H1 (cell line): Measurements from ENCODE around the gene FHIP2A. TPM values are rescaled to one million over a fixed set of nuclear protein-coding genes. Genes with fewer than 3 reads are reported as not detected.
A peak's percentile ranks its signal among the peaks of the same experiment; 100 is the strongest.

Experiments
- ATF3 ChIP-seq: IDR thresholded peaks from 2 replicates; pipeline ENCODE4 v1.6.1; 2011; ENCODE audit warnings: low read depth, mild to moderate bottlenecking, low read length; ENCODE audit not compliant: insufficient read depth
- CHD1 ChIP-seq: IDR thresholded peaks from 2 replicates; pipeline ENCODE4 v1.6.1; 2012; ENCODE audit warnings: low read depth, low read length, improper control_type of control experiment
- CHD7 ChIP-seq: fragments of 300-600 bp; sonication (generic); IDR thresholded peaks from 2 replicates; pipeline ENCODE4 v1.7.1; 2012; ENCODE audit warnings: low read length, moderate library complexity, mild to moderate bottlenecking, inconsistent platforms; ENCODE audit not compliant: insufficient replicate concordance
- KDM4A ChIP-seq: IDR thresholded peaks from one replicate; pipeline ENCODE4 v1.7.1; 2012; ENCODE audit warnings: low read depth, mild to moderate bottlenecking, moderate library complexity, low read length, inconsistent platforms; ENCODE audit not compliant: severe bottlenecking
- PHF8 ChIP-seq: fragments of 200-600 bp; sonication (generic); conservative IDR thresholded peaks from 2 replicates; pipeline ENCODE4 v1.7.1; 2012; ENCODE audit warnings: low read depth, mild to moderate bottlenecking, inconsistent platforms, low read length, moderate library complexity
- POU5F1 ChIP-seq: IDR thresholded peaks from 2 replicates; pipeline ENCODE4 v1.6.1; 2011; ENCODE audit warnings: low read depth, mild to moderate bottlenecking, low read length, moderate library complexity
- RAD21 ChIP-seq, 2 experiments: IDR thresholded peaks in 1 of 2; conservative IDR thresholded peaks in 1 of 2; 2 replicates each; pipeline ENCODE4 v1.6.1; 2011; ENCODE audit warnings: low read depth in 2 of 2, low read length in 2 of 2, improper control_type of control experiment in 1 of 2, inconsistent platforms in 1 of 2, mild to moderate bottlenecking in 1 of 2, moderate library complexity in 1 of 2
- RBBP5 ChIP-seq: IDR thresholded peaks from 2 replicates; pipeline ENCODE4 v1.7.1; 2012; ENCODE audit warnings: low read depth, mild to moderate bottlenecking, inconsistent platforms, low read length, moderate library complexity, borderline replicate concordance
- SRF ChIP-seq: IDR thresholded peaks from 2 replicates; pipeline ENCODE4 v1.6.1; 2011; ENCODE audit warnings: mild to moderate bottlenecking, low read depth, low read length, moderate library complexity
- TBP ChIP-seq: IDR thresholded peaks from 2 replicates; pipeline ENCODE4 v1.6.1; 2011; ENCODE audit warnings: low read depth, low read length, improper control_type of control experiment
- polyA plus RNA-seq, 7 experiments: library from polyadenylated mRNA; depleted of rRNA in 3 of 7; stranded (reverse) in 5 of 7; unstranded in 2 of 7; fragments of >200 nt in 5 of 7; fragments of 200-250 nt in 2 of 7; gene quantifications; 1 replicate in 5 of 7; 2 replicates in 1 of 7; 4 replicates in 1 of 7; pipeline versions ENCODE4 v1.2.1 to v1.2.3, GENCODE V29; 2011 to 2013; ENCODE audit warnings: missing spikeins in 2 of 7, mixed read lengths in 2 of 7
- total RNA-seq: library from RNA; stranded (reverse); fragmentation: NEBNext Ultra II Directional; extraction: Animal tissue kit (Norgen Biotek cat#: 25700); gene quantifications from 2 replicates; pipeline ENCODE4 v1.2.1, GENCODE V29; 2021

FHIP2A gene
- total and polyA plus RNA-seq, 2 of the 8 experiments (the other 6 are each of a cell fraction or from before 2014, with no cell fraction given), result 4.5 to 15.0 TPM

GRCh38 chr10:114821915-114822443 lies 399 bp downstream of the FHIP2A start (continued):
- TF ChIP-seq RAD21 (IDR thresholded peaks at IDR 0.05 in 1 of 2, conservative IDR thresholded peaks at IDR 0.05 in 1 of 2; ENCODE audit: low read depth in 2 of 2, low read length in 2 of 2) (no peak), CHD7 (no peak), ATF3 (no peak), PHF8 (peak; percentile 72), CHD1 (no peak), SRF (no peak), KDM4A (peak; percentile 86), RBBP5 (peak; percentile 81), TBP (peak; percentile 4; the same call in 1 of the 2 replicates), POU5F1 (no peak)
